Measurements from ENCODE around the gene LCP2.

GRCh38 chr5:170262061-170263045 lies 35.2 kb downstream of the LCP2 start:
- TF ChIP-seq, protein P1, sequence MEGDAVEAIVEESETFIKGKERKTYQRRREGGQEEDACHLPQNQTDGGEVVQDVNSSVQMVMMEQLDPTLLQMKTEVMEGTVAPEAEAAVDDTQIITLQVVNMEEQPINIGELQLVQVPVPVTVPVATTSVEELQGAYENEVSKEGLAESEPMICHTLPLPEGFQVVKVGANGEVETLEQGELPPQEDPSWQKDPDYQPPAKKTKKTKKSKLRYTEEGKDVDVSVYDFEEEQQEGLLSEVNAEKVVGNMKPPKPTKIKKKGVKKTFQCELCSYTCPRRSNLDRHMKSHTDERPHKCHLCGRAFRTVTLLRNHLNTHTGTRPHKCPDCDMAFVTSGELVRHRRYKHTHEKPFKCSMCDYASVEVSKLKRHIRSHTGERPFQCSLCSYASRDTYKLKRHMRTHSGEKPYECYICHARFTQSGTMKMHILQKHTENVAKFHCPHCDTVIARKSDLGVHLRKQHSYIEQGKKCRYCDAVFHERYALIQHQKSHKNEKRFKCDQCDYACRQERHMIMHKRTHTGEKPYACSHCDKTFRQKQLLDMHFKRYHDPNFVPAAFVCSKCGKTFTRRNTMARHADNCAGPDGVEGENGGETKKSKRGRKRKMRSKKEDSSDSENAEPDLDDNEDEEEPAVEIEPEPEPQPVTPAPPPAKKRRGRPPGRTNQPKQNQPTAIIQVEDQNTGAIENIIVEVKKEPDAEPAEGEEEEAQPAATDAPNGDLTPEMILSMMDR (IDR thresholded peaks at IDR 0.05; ENCODE audit: extremely low read depth in 1 of 2, insufficient read depth in 1 of 2, low read depth in 1 of 2, low read length in 2 of 2): no peak
- TF ChIP-seq EZH2 (IDR thresholded peaks at IDR 0.05; ENCODE audit: borderline replicate concordance, low read depth, low read length, severe bottlenecking): no peak
- no peak for TF ChIP-seq POLR2A (IDR thresholded peaks at IDR 0.05; ENCODE audit: low read depth, low read length)
- TF ChIP-seq JUN (IDR thresholded peaks at IDR 0.05; ENCODE audit: borderline replicate concordance, insufficient read depth, insufficient read length, low read depth): no peak
- TF ChIP-seq GATA2 (IDR thresholded peaks at IDR 0.05; ENCODE audit: insufficient read depth, insufficient read length, low read depth, low read length): no peak
- no peak for TF ChIP-seq MYC (IDR thresholded peaks at IDR 0.05; ENCODE audit: low read depth, low read length)

Measured in endothelial cell of umbilical vein (primary cell).